Bronchial epithelial cell (primary cell): ENCODE measurements around the gene CDC14B. TPM values are rescaled to one million over a fixed set of nuclear protein-coding genes. Genes with fewer than 3 reads are reported as not detected.

Experiments used
- DNase-seq: peaks from one replicate; pipeline ENCODE4 v3.0.0-alpha.2; 2010; ENCODE audit warnings: low read depth
- FAIRE-seq: peaks from 2 replicates; lab custom pipeline; 2011; peaks lifted over from hg19 to GRCh38; lab: Jason Lieb, UNC
- H3K27me3 ChIP-seq: 2 replicates; pipeline ENCODE4 v1.5.1; 2011; ENCODE audit warnings: low read length; ENCODE audit not compliant: control insufficient read depth, insufficient read depth
- H3K36me3 ChIP-seq: 2 replicates; pipeline ENCODE4 v1.5.1; 2011; ENCODE audit warnings: low read length; ENCODE audit not compliant: control insufficient read depth, insufficient read depth
- H3K4me3 ChIP-seq: 2 replicates; pipeline ENCODE4 v1.5.1; 2011; ENCODE audit warnings: mild to moderate bottlenecking, low read depth, low read length, control low read depth
- total RNA-seq: library from RNA; depleted of rRNA; stranded (reverse); fragments of >200 nt; gene quantifications from 2 replicates; pipeline ENCODE4 v1.2.1, GENCODE V29; 2014
- TF ChIP-seq, protein P1 (sequence below): IDR thresholded peaks from 2 replicates; pipeline ENCODE4 v1.5.1; 2011; ENCODE audit warnings: mild to moderate bottlenecking, moderate library complexity, low read length, control low read depth, inconsistent platforms; ENCODE audit not compliant: insufficient read depth, severe bottlenecking

CDC14B gene
- total RNA-seq, 1 donor from 2014 or later: 11.6 TPM

DNA sequence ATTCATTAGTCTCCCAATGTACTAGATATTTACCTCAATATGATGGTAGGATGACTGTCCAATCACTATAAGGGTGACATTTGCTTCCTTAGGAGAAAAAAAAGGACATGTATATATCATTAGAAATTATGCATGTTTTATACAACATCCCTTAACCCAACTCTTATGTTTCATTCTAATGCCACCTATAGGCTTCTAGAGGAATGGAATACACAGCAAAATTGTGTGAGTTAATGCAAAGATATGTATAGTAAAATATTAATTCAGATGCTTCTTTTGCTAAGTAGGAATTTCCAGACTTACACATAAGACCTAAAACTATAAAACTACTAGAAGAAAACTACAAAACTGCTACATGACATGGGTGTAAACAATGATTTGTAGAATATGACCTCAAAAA, 32.0 kb upstream of the CDC14B start:
- H3K4me3 ChIP-seq: no peak overlapping the region
- peak; percentile 49 for DNase-seq
- FAIRE-seq: no peak
- no peaks in the 10 kb centered on the region for H3K27me3 ChIP-seq
- TF ChIP-seq, protein P1, sequence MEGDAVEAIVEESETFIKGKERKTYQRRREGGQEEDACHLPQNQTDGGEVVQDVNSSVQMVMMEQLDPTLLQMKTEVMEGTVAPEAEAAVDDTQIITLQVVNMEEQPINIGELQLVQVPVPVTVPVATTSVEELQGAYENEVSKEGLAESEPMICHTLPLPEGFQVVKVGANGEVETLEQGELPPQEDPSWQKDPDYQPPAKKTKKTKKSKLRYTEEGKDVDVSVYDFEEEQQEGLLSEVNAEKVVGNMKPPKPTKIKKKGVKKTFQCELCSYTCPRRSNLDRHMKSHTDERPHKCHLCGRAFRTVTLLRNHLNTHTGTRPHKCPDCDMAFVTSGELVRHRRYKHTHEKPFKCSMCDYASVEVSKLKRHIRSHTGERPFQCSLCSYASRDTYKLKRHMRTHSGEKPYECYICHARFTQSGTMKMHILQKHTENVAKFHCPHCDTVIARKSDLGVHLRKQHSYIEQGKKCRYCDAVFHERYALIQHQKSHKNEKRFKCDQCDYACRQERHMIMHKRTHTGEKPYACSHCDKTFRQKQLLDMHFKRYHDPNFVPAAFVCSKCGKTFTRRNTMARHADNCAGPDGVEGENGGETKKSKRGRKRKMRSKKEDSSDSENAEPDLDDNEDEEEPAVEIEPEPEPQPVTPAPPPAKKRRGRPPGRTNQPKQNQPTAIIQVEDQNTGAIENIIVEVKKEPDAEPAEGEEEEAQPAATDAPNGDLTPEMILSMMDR: peak; percentile 22
- H3K36me3 ChIP-seq: peaks cover 5% of the 10 kb centered on the region

DNA sequence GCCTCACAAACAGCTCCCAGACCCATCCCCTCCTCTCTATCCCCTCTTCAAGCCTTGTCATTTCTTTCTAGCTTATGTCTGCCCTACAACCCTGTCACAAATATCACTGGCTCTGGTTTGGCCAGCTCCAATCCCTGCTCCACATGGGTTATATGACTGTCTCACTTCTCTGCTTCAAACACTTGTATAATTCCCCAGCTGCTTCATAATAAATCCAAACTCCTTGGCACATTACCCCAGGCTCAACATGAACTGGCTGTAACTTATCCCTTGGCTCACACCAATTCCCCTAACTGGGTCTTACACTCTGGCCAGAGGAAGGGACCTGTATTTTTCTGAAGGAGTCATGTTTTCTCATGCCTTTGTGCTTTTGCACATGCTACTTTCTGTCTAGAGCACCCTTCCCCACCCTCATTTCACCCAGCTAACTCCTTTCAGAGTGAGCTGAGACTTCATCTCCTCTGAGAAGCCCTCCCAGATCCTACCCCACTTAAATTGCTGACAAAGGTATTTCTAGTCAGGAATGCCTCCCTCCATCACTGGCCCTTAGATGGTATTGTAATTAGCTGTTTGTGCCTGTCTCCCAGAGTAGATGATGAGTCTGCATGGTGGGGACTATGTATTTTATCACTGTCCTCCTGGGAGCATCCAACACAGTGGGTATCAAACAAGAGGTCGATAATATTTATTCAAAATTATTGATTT, 30.1 kb upstream of the CDC14B start:
- H3K36me3 ChIP-seq: peaks cover 5% of the 10 kb centered on the region

DNA sequence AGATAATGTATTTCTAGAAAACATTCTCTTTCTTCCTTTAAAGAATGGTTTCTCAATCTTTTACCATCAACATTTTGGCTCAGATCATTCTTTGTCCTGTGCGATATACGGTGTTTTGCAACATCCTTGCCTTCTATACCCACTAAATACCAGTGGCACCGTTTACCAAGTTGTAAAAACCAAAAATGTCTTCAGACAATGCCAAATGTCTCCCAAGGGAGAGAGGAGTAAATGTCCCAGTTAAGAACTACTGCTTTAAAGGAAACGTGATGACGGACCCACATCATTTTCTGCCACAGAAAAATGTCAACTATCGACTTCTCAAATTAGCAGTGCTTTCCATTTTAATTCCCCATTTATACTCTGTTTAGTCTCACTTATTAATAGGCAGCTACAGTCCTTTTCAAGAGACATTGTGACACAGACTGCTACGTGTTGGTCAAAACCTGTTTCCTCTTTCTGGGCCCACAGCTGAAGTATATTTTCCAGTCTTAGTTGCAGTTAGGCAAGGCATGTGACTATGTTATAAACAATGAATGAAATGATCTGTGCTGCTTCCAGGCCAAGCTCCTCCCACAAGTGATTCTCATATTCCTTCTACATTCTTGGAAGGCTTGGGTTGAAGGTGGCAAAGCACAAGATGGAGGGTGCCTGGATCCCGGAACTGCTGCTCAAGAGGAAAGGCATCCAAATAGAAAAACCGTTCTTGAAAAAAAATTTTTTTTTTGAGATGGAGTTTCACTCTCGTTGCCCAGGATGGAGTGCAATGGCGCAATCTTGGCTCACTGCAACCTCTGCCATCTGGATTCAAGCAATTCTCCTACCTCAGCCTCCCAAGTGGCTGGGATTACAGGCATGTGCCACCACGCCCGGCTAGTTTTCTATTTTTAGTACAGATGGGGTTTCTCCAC, 26.7 kb upstream of the CDC14B start:
- DNase-seq (no peak), FAIRE-seq (no peak)
- peaks cover 5% of the 10 kb centered on the region for H3K36me3 ChIP-seq

More for the DNA sequence above, 30.1 kb upstream of the CDC14B start:
- Histone ChIP-seq H3K27me3 (no peaks in the 10 kb centered on the region), H3K4me3 (no peak overlapping the region)
- no peak for FAIRE-seq
- DNase-seq: no peak
- TF ChIP-seq, protein P1: no peak

DNA sequence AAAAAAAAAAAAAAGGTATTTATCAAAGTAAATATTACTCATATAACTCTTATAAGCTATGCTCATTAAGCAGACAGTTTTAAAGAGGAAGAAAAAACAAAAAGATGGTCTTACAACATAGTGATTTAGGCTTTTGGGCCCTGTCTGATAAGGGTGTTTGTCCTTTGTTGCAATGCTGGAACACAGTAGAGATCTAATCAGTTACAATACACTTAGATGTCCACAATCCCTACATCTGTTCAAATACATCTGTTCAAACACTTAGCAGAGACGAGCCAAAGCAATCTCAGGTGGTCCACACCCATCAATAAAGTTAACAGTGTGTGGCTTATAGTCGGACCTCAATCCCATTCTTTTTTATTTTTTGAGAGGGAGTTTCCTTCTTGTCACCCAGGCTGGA, 24.5 kb upstream of the CDC14B start:
- Histone ChIP-seq H3K27me3 (no peaks in the 10 kb centered on the region), H3K36me3 (peaks cover 2% of the 10 kb centered on the region), H3K4me3 (no peak overlapping the region)
- DNase-seq: no peak
- TF ChIP-seq, protein P1: no peak
- no peak for FAIRE-seq

More for the DNA sequence above, 26.7 kb upstream of the CDC14B start:
- TF ChIP-seq, protein P1: no peak
- no peaks in the 10 kb centered on the region for H3K27me3 ChIP-seq
- no peak overlapping the region for H3K4me3 ChIP-seq

DNA sequence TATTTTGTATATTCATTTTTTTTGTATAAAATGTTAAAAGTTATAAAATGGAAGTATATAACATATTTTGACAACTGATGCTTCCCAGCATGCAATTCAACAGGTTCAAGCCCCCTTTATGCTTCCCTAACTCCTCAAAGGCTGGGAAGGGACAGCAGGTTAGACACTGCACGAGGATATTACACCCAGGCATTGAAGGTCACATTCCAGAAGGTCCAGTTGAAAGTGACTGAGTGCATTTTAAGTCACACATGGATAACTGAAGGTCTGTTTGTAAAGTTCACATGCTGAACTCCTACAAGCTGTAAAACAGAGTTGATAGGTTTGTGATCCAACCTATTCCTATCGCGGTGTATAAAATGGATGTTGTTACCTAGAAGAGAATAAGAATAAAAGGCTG, 21.9 kb upstream of the CDC14B start:
- H3K36me3 ChIP-seq: no peaks in the 10 kb centered on the region
- TF ChIP-seq, protein P1: no peak
- FAIRE-seq: no peak

More for the DNA sequence above, 21.9 kb upstream of the CDC14B start:
- H3K4me3 ChIP-seq: no peak overlapping the region
- DNase-seq: no peak
- no peaks in the 10 kb centered on the region for H3K27me3 ChIP-seq
